IMR-90 (cell line): ENCODE results near the gene ORM1.

Source experiments
- BHLHE40 ChIP-seq: fragments of 150-350 bp; IDR thresholded peaks from 2 replicates; pipeline ENCODE4 v1.6.1; 2016; ENCODE audit warnings: mild to moderate bottlenecking, low read depth, low read length
- CEBPB ChIP-seq: IDR thresholded peaks from 2 replicates; pipeline ENCODE4 v1.6.1; 2012; ENCODE audit warnings: low read depth, low read length, improper control_type of control experiment
- CTCF ChIP-seq: conservative IDR thresholded peaks from 2 replicates; pipeline ENCODE4 v1.5.1; 2012; ENCODE audit warnings: mild to moderate bottlenecking, low read depth, low read length, improper control_type of control experiment
- ELK1 ChIP-seq: fragments of 150-350 bp; IDR thresholded peaks from 2 replicates; pipeline ENCODE4 v1.6.1; 2016; ENCODE audit warnings: low read depth, mild to moderate bottlenecking, low read length, moderate library complexity, borderline replicate concordance
- FOS ChIP-seq: fragments of 150-350 bp; IDR thresholded peaks from 2 replicates; pipeline ENCODE4 v1.6.1; 2016; ENCODE audit warnings: low read depth, low read length
- MAFK ChIP-seq: IDR thresholded peaks from 2 replicates; pipeline ENCODE4 v1.6.1; 2012; ENCODE audit warnings: low read depth, low read length, improper control_type of control experiment
- MAZ ChIP-seq: IDR thresholded peaks from 2 replicates; pipeline ENCODE4 v1.6.1; 2012; ENCODE audit warnings: low read depth, mild to moderate bottlenecking, low read length, improper control_type of control experiment, moderate library complexity, borderline replicate concordance
- MXI1 ChIP-seq: IDR thresholded peaks from 2 replicates; pipeline ENCODE4 v1.6.1; 2012; ENCODE audit warnings: low read depth, mild to moderate bottlenecking, low read length, moderate library complexity, borderline replicate concordance
- NFE2L2 ChIP-seq: fragments of 150-350 bp; IDR thresholded peaks from 2 replicates; pipeline ENCODE4 v1.6.1; 2016; ENCODE audit warnings: low read depth, mild to moderate bottlenecking, low read length
- POLR2A ChIP-seq: IDR thresholded peaks from 2 replicates; pipeline ENCODE4 v1.6.1; 2012; ENCODE audit warnings: mild to moderate bottlenecking, low read depth, low read length
- RAD21 ChIP-seq: IDR thresholded peaks from 2 replicates; pipeline ENCODE4 v1.6.1; 2012; ENCODE audit warnings: low read length, improper control_type of control experiment
- RFX5 ChIP-seq: IDR thresholded peaks from 2 replicates; pipeline ENCODE4 v1.8.0; 2012; ENCODE audit warnings: low read depth, mild to moderate bottlenecking, low read length, moderate library complexity
- SMC3 ChIP-seq: fragments of 150-350 bp; IDR thresholded peaks from 2 replicates; pipeline ENCODE4 v1.6.1; 2016; ENCODE audit warnings: low read depth, mild to moderate bottlenecking, antibody characterized with exemption, low read length, moderate library complexity
- USF2 ChIP-seq: fragments of 150-350 bp; IDR thresholded peaks from 2 replicates; pipeline ENCODE4 v1.6.1; 2017; ENCODE audit warnings: mild to moderate bottlenecking, antibody characterized with exemption, low read length, low read depth

GRCh38 chr9:114324492-114324891, 1.6 kb downstream of the ORM1 start:
- TF ChIP-seq POLR2A = no peak
- TF ChIP-seq CTCF = no peak
- TF ChIP-seq ELK1 = no peak
- no peak for TF ChIP-seq BHLHE40
- no peak for TF ChIP-seq RAD21
- TF ChIP-seq CEBPB = no peak
- no peak for TF ChIP-seq MAZ
- no peak for TF ChIP-seq MXI1
- TF ChIP-seq RFX5 = no peak
- no peak for TF ChIP-seq MAFK
- TF ChIP-seq USF2 = no peak
- no peak for TF ChIP-seq FOS
- no peak for TF ChIP-seq SMC3
- no peak for TF ChIP-seq NFE2L2
